Transverse colon (tissue), 4 donors: Measurements from ENCODE around the gene GREB1L. TPM values are rescaled to one million over a fixed set of nuclear protein-coding genes. Genes with fewer than 3 reads are reported as not detected.

Experiments used
- DNase-seq: peaks from one replicate; pipeline ENCODE4 v3.0.0-alpha.2; 2019
- H3K27ac ChIP-seq, 4 donors: fragments of 200-600 bp; sonication (generic); 2 replicates each; pipeline ENCODE4 v1.5.1; 2016 to 2018; ENCODE audit warnings: inconsistent platforms in 4 of 4
- H3K27me3 ChIP-seq: fragments of 200-600 bp; sonication (generic); 2 replicates; pipeline ENCODE4 v1.5.1; 2017; ENCODE audit warnings: inconsistent platforms
- H3K36me3 ChIP-seq, 4 donors: fragments of 200-600 bp; sonication (generic); 2 replicates each; pipeline ENCODE4 v1.5.1; 2017 to 2019; ENCODE audit warnings: inconsistent platforms in 4 of 4
- H3K4me1 ChIP-seq, 4 donors: fragments of 200-600 bp; sonication (generic); 2 replicates each; pipeline ENCODE4 v1.5.1; 2017 to 2020; ENCODE audit warnings: inconsistent platforms in 4 of 4
- H3K4me3 ChIP-seq, 4 donors: fragments of 200-600 bp; sonication (generic); 1 replicate in 1 of 4; 2 replicates in 3 of 4; pipeline versions ENCODE4 v1.5.1 to v1.6.1; 2017 to 2019; ENCODE audit warnings: inconsistent platforms in 4 of 4
- H3K9me3 ChIP-seq, 2 donors: fragments of 200-600 bp; sonication (generic); 2 replicates each; pipeline ENCODE4 v1.5.1; 2017 to 2019; ENCODE audit warnings: inconsistent platforms in 2 of 2
- CTCF ChIP-seq, 5 experiments: fragments of 200-600 bp in 3 of 5; fragments of 450-650 bp in 2 of 5; sonication (generic) in 3 of 5; IDR thresholded peaks; 1 replicate in 2 of 5; 2 replicates in 3 of 5; pipeline ENCODE4 v1.5.1; 2016 to 2017; ENCODE audit warnings: antibody characterized with exemption in 5 of 5, inconsistent platforms in 3 of 5, mild to moderate bottlenecking in 2 of 5, moderate library complexity in 1 of 5
- EP300 ChIP-seq: sonication (generic); formaldehyde crosslinking; IDR thresholded peaks from one replicate; pipeline ENCODE4 v1.6.1; 2017; ENCODE audit warnings: antibody characterized with exemption, low read depth
- POLR2A ChIP-seq: fragments of 450-650 bp; IDR thresholded peaks from one replicate; pipeline ENCODE4 v1.6.1; 2016; ENCODE audit warnings: antibody characterized with exemption, mild to moderate bottlenecking, moderate library complexity
- POLR2AphosphoS5 ChIP-seq, 3 donors: sonication (generic); formaldehyde crosslinking; IDR thresholded peaks; one replicate each; pipeline ENCODE4 v1.6.1; 2016; ENCODE audit warnings: antibody characterized with exemption in 3 of 3
- WGBS, 2 donors: methylation state at CpG; one replicate each; pipeline ENCODE4 v1.1.5; 2018; ENCODE audit warnings: low coverage in 1 of 2; 5-methylcytosine and 5-hydroxymethylcytosine counted together
- in situ Hi-C, 4 donors: fragments of 200-750 bp; cut with MboI; loops; one replicate each; pipeline versions ENCODE4 v1.15.0 to v1.15.1; 2017; ENCODE audit warnings: low sequenced_read_pairs in 3 of 4, low pct_ligation_motif_present in 1 of 4, low pct_unique_long_range_greater_than_20kb in 1 of 4
- intact Hi-C: fragments of 100-400 bp; cut with DNase I; formaldehyde crosslinking; loops from one replicate; pipeline ENCODE4 v1.15.1; 2023; ENCODE audit warnings: low total_unique reads
- total RNA-seq, 4 donors: library from RNA; depleted of rRNA; stranded (reverse); fragments of >200 nt; gene quantifications; one replicate each; pipeline ENCODE4 v1.1.0, GENCODE V29; 2016

GREB1L gene
- total RNA-seq, 4 donors from 2014 or later: 1.1 to 1.5 TPM; not detected in 2

DNA sequence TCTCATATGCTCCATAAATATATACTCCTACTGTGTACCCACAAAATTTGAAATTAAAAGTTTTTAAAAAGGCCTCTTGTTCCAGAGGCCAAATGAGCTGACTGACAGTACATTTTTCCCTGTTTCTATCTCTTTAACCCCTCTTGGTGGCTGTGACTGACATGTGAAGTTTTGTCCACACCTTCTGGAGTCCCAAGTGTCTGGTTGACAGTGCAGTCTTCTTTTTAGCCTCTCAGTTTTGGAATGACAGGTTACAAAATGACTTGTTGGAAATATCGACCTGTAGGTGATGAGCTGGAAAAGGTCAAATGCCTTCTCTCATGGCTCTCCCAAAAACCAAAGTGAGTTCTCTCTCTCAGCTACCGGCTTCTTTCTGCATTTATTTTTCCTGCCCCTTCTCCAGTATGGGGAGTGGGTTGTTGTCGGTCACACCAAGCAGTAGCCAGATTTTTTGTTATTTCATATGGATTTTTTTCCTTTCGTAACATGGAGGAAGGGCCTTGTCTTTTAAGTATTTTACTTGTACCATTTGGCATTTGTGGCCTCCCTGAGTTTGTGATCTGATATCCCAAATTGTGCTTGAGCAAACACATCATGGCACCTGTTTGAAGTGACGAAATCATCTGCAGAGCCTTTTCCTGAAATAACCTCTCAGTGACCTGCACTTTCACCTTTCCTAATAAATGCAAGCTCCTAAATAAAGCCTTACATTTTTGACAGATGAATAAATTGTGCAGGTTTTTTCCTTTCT, 214.6 kb downstream of the GREB1L start:
- no peak overlapping the region for H3K27ac ChIP-seq
- H3K27me3 ChIP-seq: no peaks in the 10 kb centered on the region
- no peak for DNase-seq
- H3K4me3 ChIP-seq: no peak overlapping the region
- in situ Hi-C loops (no loop called here), intact Hi-C loops (no loop called here)
- WGBS, 2 donors: 79 to 87% methylated on average over 5 of the region's 5 CpGs
- peaks cover 0 to 8% (median 0%) of the 10 kb centered on the region in 4 donors for H3K4me1 ChIP-seq
- no peak for TF ChIP-seq POLR2AphosphoS5 (IDR thresholded peaks at IDR 0.05)
- no peak for TF ChIP-seq CTCF (IDR thresholded peaks at IDR 0.05)
- TF ChIP-seq EP300: no peak
- TF ChIP-seq POLR2A: no peak
- H3K9me3 ChIP-seq: no peaks in the 10 kb centered on the region
- no peaks in the 10 kb centered on the region for H3K36me3 ChIP-seq

DNA sequence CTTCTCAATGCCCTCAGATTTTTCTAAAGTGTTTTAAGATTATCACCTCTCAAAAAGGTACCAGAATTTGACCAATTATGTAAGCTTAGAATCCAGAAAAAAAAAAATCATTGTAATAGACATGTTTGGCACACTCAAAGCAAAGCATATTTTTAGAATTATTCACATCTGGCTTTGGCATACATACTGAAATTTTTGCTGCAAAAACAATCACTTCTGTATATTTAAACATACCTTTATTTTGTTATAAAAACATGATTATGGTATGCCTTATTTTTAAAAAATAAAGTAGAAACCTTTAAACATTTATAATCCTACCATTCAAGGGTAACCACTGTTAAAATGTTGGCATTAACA, 215.1 kb downstream of the GREB1L start:
- no peak overlapping the region for H3K27ac ChIP-seq
- intact Hi-C loops: no loop called here

GRCh38 chr18:21458310-21458709, 216.3 kb downstream of the GREB1L start:
- Histone ChIP-seq H3K4me1 (no peaks in the 10 kb centered on the region), H3K36me3 (no peaks in the 10 kb centered on the region), H3K27me3 (no peaks in the 10 kb centered on the region), H3K27ac (no peak overlapping the region), H3K4me3 (no peak overlapping the region), H3K9me3 (no peaks in the 10 kb centered on the region)
- no peak for DNase-seq
- intact Hi-C loops: no loop called here
- 56 to 79% methylated on average over 1 of the region's 1 CpG for WGBS, 2 donors
- in situ Hi-C loops: no loop called here
- TF ChIP-seq POLR2AphosphoS5 (IDR thresholded peaks at IDR 0.05): no peak

More for the DNA sequence above, 215.1 kb downstream of the GREB1L start:
- no peak for DNase-seq
- Histone ChIP-seq H3K4me1 (peaks cover 0 to 4% (median 0%) of the 10 kb centered on the region in 4 donors), H3K4me3 (no peak overlapping the region), H3K27me3 (no peaks in the 10 kb centered on the region), H3K9me3 (no peaks in the 10 kb centered on the region), H3K36me3 (no peaks in the 10 kb centered on the region)
- in situ Hi-C loops: no loop called here
- TF ChIP-seq POLR2A (no peak), EP300 (no peak), POLR2AphosphoS5 (IDR thresholded peaks at IDR 0.05) (no peak), CTCF (IDR thresholded peaks at IDR 0.05) (no peak)

DNA sequence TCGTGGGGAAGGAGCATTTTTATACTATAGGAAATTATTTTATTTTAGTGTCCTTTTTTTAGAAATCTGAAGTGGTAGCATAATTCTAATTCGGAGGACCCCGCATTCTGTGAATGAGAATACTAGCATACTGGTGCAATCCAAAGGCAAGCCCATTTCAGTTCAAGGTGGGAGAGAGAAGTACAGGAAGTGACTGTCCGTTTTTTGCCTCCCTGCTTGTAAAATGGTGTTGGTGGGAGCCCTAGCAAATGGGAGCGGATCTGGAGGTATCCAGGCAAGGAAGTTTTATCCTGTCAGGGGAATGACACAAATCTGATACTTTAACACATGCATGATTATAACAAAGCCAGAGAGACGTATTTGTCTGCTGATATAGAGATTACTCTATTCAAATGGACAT, 216.8 kb downstream of the GREB1L start:
- no peaks in the 10 kb centered on the region for H3K9me3 ChIP-seq
- no peak for TF ChIP-seq CTCF (IDR thresholded peaks at IDR 0.05)
- H3K4me1 ChIP-seq: no peaks in the 10 kb centered on the region
- no peak for DNase-seq
- 85 to 86% methylated on average over 6 of the region's 6 CpGs for WGBS, 2 donors
- H3K27ac ChIP-seq: no peak overlapping the region
- intact Hi-C loops: no loop called here
- in situ Hi-C loops: no loop called here
- no peaks in the 10 kb centered on the region for H3K36me3 ChIP-seq
- no peaks in the 10 kb centered on the region for H3K27me3 ChIP-seq
- no peak overlapping the region for H3K4me3 ChIP-seq

DNA sequence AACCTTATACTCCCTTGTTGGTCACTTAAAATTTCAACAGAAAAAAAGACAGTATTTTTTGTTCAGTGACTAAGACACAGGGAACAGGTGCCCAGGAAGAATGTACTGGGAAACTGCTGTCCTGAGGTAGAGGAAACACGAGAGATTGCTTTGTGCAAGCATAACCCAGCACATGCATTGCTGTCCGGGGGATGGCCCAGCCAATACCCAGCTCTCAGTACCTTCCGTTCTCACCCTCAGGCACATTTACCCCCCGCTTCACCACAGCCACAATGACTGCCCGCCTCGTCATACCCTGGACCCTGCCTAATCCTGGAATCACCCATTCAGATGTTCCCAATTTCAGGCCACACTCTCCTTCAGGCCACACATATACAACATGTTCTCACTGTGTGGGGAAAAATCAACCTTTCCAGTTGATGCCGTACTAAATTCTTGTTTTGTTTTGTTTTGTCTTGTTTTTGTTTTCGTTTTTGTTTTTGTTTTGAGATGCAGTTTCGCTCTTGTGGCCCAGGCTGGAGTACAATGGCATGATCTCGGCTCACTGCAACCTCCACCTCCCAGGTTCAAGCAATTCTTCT, 217.8 kb downstream of the GREB1L start:
- in situ Hi-C loops (no loop called here), intact Hi-C loops (no loop called here)
- no peak for TF ChIP-seq EP300
- no peak for TF ChIP-seq POLR2A
- TF ChIP-seq CTCF (IDR thresholded peaks at IDR 0.05): no peak
- no peak for TF ChIP-seq POLR2AphosphoS5 (IDR thresholded peaks at IDR 0.05)
- H3K36me3 ChIP-seq: no peaks in the 10 kb centered on the region
- H3K27ac ChIP-seq: no peak overlapping the region
- no peaks in the 10 kb centered on the region for H3K27me3 ChIP-seq
- no peak for DNase-seq
- 85 to 88% methylated on average over 5 to 10 of the region's 10 CpGs for WGBS, 2 donors
- H3K4me1 ChIP-seq: no peaks in the 10 kb centered on the region
- H3K9me3 ChIP-seq: no peaks in the 10 kb centered on the region
- H3K4me3 ChIP-seq: no peak overlapping the region
